Stimulated activated CD8-positive, alpha-beta memory T cell treated with anti-CD3 and anti-CD28 coated beads, Interleukin-2, amount 100 ng/mL, for 1 hour (primary cell): ENCODE measurements around the gene ANG.
"Not testable (repeated sequence)": the region's sequence is repeated elsewhere in the genome, so short reads cannot be mapped to it uniquely, and the experiment has no call there.

Experiments used
- DNase-seq, 2 donors: peaks; one replicate each; pipeline ENCODE4 v3.0.0-alpha.2; 2020; ENCODE audit warnings: low read depth in 2 of 2

The ANG gene

DNA sequence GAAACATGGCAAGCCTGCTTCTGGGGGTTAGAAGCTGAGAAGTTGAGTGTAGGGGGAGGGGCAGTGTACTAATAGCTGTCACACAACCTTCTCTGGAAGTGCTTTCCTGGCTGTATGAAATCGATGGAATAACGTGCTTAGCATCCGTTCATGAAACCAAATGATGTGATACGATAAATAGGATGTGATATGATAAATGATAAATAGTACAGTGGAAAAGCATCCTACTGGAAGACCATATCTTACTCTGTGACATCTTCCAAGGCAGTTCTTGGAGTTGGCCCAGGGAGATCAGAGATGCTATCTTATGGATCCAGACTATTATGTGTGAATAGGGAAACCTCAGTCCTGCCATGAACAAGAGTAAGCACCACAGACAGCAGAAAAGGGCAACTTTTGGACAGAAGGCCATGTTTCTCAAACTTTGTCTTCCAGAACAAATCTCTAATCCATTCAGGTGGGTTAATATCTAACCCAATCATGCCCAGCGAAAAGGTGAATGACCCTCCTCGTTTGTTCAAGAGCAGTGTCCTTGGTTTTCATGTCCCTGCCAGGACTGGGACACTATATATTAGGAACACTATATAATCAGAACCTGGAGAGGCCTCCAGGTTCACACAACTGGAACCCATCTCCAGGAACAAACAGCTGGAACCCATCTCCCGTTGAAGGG, at the start of gene ANG:
TSS of gene ANG (plus strand) at position 598 of the 673 bp plus-strand sequence. CDS start 4,801 bp downstream, outside the sequence.
- DNase-seq, result no peak

DNA sequence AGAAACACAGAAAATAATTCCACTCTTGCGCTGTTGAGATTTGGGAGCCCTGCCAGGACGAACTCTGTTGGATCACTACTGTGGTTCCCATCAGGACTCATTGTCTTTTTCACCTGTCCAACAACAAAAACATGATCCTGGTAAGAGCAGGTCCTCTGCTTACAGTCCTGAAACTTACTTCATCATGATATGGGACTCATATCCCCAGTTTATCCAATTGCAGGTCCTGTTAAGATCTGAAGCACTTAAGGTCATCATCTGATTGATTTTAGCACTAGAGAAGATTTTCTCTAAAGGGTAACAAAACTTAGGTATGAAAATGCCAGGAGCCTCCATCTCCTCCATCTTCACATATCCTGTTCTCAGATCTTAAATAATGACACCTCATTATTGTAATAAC, 47.0 kb upstream of the ANG start, which contains the start of gene OR6S1:
TSS of gene OR6S1 (minus strand) at position 101 of the 400 bp plus-strand sequence. CDS start at position 101, 0 bp downstream.
- DNase-seq, result no peak

DNA sequence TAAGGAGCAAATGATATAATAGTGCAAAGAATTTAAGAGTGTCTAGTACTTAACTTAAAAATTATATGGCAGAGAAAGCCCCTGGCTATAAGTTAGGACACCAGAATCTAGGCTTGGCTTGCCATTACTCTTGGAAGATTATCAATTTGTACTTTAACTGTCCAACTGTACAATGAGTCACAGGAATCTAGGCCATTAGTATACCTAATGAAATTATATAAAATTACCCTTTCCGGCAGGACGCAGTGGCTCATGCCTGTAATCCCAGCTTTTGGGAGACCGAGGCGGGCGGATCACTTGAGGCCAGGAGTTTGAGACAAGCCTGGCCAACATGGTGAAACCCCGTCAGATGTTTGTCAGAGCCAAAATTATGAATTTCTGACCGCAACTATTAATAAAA, 46.4 kb upstream of the ANG start:
- no peak for DNase-seq

DNA sequence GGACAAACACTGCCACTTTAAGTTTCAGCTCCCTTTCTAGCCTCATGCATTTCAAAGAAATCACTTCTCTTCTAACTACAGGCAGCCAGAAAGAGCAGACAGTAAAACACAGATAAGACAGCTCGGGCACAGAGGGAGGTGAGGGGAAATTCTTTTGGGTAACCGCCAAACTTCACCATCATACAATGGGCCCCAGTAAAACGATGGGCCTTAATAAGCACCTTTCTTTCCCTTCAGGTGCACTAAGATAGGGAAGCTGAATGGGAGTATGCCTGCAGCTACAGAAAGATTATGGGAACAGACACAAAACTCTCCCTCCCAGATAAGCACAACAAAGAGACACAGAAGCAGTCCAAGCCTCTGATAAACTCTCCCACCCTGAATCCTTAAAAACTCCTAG, 45.8 kb upstream of the ANG start:
- not testable (repeated sequence) for DNase-seq

- no peak for DNase-seq
Measured at GRCh38 chr14:20644520-20644919, 44.0 kb upstream of the ANG start.

DNA sequence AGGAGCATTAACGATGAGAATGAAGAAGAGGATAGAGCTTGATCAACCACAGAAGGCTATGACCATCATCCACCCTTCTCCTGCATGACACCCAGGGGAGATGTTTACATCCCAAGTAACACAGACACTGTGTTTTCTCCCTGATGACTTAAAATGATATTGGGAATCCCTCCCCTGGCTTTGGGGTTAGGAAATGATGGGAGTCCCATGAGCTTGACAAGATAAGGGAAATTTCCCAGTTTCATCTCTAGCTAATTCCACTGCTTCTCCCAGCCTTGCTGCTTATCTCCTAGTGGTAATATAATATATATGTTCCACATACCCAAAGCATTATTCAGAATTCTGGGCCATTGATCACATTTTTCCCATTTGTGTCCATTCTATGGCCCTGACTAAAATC, 43.1 kb upstream of the ANG start:
- DNase-seq, result no peak

GRCh38 chr14:20652996-20653975, 35.3 kb upstream of the ANG start:
- no peak for DNase-seq

DNA sequence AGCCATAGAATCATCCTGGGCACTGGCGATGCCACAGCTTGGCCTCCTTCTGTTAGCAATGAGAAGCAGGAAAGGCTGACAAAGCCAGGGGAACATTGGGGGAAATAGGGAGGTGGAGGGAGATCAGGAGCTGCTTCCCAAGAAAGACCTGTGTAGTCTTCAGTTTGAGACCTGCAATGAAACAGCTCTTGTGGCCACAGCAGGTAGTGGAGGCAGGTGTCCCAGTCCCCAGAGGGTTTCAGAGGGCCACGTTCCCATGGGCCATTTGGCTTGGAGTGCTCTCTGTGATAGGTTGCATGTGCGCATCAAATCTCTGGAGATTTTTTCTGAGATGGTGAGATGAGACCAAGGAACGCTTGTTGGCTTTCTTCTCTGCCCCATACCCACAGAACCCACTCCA, 32.7 kb upstream of the ANG start:
- DNase-seq, result no peak

- DNase-seq, result no peak
Measured at GRCh38 chr14:20656274-20656673, 32.3 kb upstream of the ANG start.

DNA sequence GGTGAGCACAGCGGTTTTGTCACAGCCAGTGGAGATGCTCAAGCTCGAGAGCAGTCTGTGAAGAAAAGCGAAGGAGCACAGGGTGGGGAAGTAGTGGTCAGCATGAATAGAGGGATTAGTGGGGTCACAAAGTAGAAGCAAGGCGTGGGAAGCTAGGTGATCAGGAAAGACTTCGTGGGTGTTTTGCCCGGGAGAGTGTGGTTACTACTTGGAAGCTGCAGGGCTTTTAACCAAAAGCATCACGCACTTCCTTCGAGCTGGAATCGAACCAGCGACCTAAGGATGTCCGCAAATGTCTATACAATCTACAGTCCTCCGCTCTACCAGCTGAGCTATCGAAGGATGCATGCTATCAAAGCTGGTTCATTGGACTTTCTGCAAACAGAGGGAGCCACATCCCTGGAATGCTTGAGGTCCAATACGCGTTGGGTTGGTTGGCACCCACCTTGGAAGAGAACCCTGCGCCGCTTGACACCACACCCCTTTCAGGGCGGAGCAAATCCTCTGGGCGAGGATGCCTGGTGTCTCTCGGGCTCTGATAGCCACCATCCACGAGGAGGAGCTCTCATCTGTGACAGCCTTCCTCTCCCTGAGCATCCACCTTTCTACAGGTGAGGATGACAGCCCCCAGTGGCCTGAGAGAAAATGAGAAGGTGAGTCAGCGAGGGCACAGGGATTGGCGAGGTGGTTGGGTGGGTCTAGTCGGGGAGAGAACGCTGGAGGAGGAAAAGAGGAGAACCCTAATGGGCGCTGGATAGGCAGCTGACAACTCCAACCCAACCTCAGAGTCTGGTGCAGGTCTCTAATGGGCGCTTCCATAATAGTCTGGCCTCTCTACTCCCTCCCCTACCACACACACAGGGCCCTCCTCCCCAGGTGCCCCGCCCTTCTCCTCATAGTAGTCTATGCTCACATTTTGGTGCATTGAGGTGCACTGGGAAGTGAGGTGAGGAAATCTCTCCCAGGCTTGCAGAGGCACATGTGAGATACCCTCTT, 31.1 kb upstream of the ANG start:
- no peak for DNase-seq

GRCh38 chr14:20658246-20658645, 30.3 kb upstream of the ANG start:
- no peak for DNase-seq

DNA sequence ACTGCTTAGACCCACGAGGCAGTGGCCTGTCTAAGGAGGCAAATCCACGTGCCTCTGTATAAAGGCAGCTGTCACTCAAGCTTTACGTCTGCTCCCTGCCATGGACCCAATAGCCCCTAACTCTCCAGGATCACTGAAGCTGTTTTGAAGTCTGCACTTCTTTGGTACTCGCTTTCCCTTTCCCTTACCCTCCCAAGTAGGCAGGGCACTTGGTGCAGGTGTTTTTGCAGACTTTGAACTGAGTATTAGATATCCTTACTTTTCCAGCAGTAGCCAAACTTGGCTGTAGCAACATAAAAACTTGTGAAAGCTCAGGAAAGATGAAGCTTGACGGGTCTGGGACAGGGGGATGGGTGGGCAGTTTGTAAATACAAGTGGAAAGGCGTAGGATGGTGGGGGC, 29.2 kb upstream of the ANG start:
- no peak for DNase-seq

GRCh38 chr14:20659813-20660395, 28.7 kb upstream of the ANG start:
- DNase-seq, result no peak

- no peak for DNase-seq
Measured at GRCh38 chr14:20661197-20661596, 27.4 kb upstream of the ANG start.

DNA sequence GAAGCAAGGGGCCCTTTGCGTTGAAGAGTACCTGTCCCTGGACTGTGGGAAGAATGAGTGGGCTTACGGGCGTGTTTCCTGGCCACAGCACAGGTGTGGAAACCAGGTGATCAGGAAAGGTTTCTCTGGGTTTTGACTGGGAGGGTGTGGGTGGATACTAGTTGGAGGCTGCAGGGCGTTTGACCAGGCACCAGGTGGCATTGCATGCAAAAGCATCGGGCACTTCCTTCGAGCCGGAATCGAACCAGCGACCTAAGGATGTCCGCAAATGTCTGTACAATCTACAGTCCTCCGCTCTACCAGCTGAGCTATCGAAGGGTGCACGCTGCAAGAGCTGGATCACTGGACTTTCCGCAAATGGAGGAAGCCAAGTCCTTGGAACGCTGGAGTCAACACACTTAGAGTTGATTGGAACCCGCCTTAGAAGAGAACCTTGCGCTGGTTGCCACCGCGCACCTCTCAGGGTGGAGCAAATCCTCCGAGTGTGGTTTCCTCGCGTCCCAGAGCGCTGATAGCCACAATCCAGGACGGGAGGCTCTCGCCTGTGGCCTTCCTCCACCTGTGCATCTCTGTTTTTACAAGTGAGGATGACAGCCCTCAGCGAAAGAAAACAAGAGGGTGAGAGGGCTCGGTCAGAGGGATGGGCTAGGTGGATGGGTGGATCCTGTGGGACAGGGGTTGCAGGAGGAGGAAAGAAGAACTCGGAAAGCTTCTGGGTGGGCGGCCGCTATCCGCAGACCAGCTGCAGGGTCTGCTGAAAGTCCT, 25.4 kb upstream of the ANG start:
- DNase-seq, result peak; percentile 43 to 50

- DNase-seq, result not testable (repeated sequence)
Measured at GRCh38 chr14:20666400-20666961, 22.1 kb upstream of the ANG start.

- DNase-seq, result no peak
Measured at GRCh38 chr14:20667957-20668356, 20.6 kb upstream of the ANG start.

GRCh38 chr14:20668969-20669368, 19.6 kb upstream of the ANG start:
- no peak for DNase-seq

DNA sequence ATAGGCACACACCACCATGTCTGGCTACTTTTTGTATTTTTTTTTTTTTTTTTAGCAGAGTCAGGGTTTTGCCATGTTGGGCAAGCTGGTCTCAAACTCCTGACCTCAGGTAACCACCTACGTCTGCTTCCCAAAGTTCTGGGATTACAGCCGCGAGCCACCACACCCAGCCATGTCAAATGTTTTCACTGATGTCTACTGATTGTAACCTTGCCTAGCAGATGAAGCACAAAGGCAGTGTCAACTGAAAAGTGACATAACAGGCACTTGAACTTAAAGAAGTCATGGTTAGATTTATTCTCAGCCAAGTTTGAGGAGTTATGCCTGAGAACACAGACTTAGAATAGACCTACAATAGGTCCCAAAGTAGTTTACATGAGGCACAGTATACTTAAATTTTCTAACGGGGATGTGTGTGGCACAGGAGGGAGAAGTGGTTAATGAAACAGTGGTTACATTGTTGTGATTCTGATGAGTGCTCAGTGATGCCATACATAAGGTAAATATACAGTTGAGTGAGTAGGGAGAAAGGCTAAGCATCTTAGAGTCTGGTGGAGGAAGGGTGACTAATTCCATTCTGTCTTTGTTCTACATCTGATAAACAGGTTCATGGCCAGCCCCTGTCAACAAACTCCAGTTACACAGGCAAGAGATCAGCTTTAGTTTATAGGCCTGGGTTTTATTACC, 16.8 kb upstream of the ANG start:
- DNase-seq, result no peak

GRCh38 chr14:20675669-20676068, 12.9 kb upstream of the ANG start:
- no peak for DNase-seq
